Lower leg skin (tissue), 3 donors: Measurements from ENCODE around the gene KIAA2012.

Experiments used
- CTCF ChIP-seq, 3 donors: fragments of 450-650 bp; IDR thresholded peaks; one replicate each; pipeline ENCODE4 v1.5.1; 2016; ENCODE audit warnings: antibody characterized with exemption in 3 of 3, mild to moderate bottlenecking in 3 of 3, moderate library complexity in 2 of 3
- POLR2A ChIP-seq, 2 donors: fragments of 450-650 bp; IDR thresholded peaks; one replicate each; pipeline ENCODE4 v1.6.1; 2016 to 2017; ENCODE audit warnings: antibody characterized with exemption in 2 of 2, mild to moderate bottlenecking in 1 of 2, moderate library complexity in 1 of 2

GRCh38 chr2:202064881-202065230 is 8.2 kb upstream of the KIAA2012 start:
- TF ChIP-seq CTCF (IDR thresholded peaks at IDR 0.05) (no peak), POLR2A (IDR thresholded peaks at IDR 0.05) (no peak)
